Fibroblast of skin of left biceps (primary cell): ENCODE measurements around the gene GNG2.
A peak's percentile ranks its signal among the peaks of the same experiment; 100 is the strongest.

Experiments used
- DNase-seq, 2 experiments: peaks; one replicate each; pipeline ENCODE4 v3.0.0-alpha.2; 2013; ENCODE audit warnings: low read depth in 2 of 2

The GNG2 gene

GRCh38 chr14:51939755-51940301, 79.4 kb downstream of the GNG2 start:
- no peak for DNase-seq

DNA sequence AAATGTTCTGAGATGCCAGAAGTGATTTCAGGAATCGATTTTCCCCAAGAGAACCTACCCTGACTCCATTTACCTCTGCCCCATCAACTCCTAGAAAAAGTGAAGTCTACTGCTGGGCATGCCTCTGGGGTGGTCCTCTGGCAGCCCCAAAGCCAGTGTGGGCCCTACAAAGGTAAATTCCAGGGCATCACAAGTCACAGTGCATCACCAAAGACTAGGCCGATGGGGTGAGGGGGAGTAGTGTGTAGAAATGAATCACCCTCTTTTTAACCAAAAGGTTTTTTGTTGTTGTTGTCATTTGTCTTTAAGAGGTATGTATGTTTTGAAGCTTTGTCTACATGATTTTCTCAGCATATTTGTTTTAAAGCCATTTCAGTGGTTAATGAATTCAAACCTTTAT, 82.6 kb downstream of the GNG2 start:
- no peak for DNase-seq

DNA sequence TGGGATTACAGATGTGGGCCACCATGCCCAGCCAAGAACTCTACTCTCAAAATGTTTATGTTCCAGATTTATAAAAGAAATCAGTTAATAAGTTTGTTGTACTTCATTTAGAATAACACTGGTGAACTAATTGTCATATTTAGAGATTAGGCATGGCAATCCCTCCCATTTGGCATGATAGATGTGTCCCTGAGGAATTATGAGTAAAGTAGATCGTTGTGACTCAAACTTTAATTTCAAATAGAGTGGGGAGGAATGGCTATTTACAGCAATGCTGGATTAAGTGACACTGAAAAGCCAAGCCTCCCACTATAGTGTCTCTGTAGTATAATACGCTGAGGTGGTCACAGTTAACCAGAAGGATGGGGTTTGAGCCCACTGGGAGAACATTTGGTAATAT, 89.6 kb downstream of the GNG2 start:
- no peak for DNase-seq

GRCh38 chr14:51951656-51952055, 91.2 kb downstream of the GNG2 start:
- DNase-seq = no peak

- no peak for DNase-seq
Observed at GRCh38 chr14:51954031-51954430, 93.6 kb downstream of the GNG2 start.

- DNase-seq = no peak
Observed at GRCh38 chr14:51954657-51955056, 94.2 kb downstream of the GNG2 start.

- DNase-seq = no peak
Observed at GRCh38 chr14:51957950-51958349, 97.5 kb downstream of the GNG2 start.

DNA sequence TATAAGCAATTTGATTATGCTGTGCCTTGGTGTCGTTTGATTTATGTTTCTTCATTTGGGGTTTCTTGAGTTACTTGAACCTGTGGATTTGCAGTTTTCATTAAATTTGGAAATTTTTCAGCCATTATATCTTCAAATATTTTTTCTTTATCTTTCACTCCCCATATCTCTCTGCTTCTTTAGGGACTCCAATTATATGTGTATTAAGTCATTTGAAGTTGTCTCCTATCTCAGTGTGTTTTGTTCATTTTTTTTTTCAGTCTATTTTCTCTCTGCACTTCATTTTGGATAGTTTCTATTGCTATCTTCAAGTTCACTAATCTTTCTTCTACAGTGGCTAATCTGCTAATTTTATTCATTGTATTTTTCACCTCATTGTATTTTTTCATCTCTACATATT, 99.5 kb downstream of the GNG2 start:
- DNase-seq = no peak

DNA sequence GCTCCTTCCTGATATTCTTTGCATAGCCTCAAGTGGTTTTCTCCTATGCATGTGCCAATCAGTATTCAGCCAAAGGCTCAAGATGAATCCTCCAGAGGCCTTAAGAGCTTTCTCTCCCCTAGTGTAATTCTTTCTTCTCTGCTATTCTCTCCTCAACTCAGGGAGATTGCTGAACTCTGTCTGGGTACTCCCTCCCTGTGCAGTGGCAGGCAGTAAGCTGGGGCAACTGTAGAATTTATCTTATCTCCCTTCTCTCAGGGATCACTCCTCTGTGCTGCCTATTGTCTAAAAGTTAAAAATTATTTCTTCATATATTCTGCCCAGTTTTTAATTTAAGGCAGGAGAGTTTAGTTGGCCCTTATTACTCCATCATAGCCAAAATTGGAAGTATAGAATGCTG, 100.5 kb downstream of the GNG2 start:
- DNase-seq = no peak

DNA sequence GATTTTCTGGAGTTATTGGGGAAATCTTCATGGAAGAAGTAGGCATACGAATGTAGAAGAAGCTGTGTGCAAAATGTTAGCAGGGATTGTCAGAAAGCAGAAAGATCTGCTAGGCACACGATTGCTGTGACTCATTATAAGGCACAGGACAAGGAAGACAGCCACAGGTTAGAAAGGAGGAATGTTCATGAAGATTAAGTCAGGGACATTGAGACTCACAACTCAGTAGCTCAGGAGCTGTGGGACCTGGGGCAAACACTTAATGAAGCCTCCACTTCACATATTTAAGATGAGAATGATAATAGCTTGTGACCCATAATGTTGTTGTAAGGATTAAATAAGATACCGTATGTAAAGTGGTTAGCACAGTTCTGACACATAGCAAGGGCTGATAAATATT, 102.3 kb downstream of the GNG2 start:
- no peak for DNase-seq

- no peak for DNase-seq
Observed at GRCh38 chr14:51963286-51963685, 102.9 kb downstream of the GNG2 start.

GRCh38 chr14:51967521-51967920, 107.1 kb downstream of the GNG2 start:
- no peak for DNase-seq

DNA sequence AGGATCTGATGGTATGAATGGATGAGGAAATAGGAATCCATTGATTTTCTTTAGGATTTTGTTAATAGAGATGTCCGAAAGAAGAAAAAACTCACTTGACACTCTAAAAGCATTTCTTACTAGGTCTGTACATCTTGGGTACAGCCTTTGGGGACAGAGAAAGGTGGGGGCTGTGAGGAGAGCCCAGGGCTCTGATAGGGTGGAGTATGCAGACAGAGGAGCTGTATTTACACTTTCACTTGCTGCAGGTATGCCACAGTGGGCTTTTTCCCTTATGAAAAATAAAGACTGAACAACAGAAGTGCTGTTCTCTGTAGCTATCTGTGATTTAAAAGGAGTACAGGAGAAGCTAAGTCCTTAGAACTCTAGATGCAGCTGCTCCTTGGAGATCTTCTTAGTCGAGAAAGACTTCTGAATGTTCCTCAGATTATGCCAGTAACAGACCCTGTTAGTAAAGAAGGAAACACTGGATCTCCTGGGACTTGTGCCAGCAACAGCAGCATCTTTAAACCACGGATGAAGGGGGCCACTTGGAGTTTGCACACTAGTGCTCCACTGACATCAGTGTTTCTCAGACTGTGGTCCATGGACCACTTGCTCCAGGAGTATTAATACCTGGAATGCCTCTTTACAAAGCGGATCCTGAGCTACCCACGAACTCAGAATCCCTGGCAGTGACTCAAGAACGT, 109.6 kb downstream of the GNG2 start:
- DNase-seq = no peak

DNA sequence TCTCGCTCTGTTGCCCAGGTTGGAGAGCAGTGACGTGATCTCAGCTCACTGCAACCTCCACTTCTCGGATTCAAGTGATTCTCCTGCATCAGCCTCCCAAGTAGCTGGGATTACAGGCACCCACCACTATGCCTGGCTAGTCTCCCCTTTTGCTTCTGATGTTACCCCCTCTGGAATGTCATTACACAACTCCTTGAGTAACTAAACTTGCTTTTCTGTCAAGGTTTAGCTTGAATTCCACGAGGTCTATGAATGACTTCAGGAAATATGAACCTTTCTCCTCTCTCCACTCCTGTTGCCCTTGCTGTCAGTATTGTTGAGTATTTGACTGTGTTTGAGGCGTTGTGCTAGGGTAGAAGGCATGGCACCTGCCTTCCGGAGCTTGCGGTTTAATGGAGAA, 112.2 kb downstream of the GNG2 start:
- DNase-seq = no peak

DNA sequence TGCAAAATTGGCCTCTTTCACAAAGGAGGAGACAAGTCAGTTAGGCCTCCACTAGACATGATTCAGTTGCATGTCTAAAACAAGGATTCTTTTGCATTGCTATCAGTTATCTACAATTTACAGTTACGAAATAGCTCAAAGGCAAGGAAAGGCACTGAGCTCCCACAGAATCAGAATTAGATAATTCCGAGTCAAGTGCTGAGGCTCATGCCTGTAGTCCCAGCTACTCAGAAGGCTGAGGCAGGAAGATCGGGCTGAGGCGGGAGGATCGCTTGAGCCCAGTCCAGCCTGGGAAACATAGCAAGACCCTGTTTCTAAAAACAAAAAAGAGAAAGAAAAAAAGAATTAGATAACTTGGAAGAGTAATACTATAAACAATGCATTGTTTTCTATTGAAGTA, 116.7 kb downstream of the GNG2 start:
- DNase-seq = no peak

DNA sequence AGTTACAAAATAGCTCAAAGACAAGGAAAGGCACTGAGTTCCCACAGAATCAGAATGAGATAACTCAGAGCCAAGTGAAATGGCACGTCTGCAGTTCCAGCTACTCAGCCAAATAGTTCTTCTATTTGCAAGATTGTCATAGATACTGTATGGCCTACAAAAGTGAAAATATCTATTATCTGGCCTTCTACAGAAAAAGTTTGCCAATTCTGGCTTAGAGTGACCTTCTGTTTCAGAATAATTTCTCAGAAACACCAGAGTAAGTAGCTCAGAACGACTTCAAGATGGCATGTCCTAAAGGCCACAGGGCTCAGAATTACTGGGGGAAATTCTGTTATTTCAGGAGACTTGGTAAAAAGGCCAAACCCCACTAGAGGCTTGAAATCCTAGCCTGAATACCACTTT, 118.3 kb downstream of the GNG2 start:
- DNase-seq = no peak

DNA sequence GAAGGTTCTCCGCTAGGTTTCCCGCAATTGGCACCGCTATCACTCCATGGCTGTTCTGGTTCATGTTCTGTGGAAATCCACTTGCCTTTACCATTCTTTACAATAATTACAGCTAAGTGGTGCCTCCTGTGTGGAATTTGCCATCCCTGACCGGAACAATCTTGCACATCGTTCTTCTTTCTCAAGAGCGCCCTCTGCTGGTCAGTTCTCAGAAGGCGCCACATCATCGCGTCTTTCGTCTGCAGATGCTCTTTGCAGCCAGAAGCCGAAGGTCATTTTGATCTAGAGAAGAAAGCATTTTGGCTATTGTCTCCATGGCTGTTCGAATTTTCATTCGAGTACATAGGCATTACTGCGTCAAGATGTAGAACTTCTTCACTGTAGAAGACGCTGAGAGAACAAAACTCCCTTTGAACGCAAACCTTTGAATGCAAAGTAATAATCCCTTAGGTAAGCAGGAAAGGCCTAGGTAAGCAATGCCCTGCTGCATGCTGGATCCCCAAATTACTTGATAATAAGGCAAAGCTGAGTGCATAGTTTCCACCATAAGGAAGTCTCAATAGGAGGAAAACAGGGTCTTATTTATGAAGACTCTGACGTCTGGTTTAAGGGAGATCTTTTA, 118.8 kb downstream of the GNG2 start:
- peak; percentile 34 to 35 for DNase-seq

DNA sequence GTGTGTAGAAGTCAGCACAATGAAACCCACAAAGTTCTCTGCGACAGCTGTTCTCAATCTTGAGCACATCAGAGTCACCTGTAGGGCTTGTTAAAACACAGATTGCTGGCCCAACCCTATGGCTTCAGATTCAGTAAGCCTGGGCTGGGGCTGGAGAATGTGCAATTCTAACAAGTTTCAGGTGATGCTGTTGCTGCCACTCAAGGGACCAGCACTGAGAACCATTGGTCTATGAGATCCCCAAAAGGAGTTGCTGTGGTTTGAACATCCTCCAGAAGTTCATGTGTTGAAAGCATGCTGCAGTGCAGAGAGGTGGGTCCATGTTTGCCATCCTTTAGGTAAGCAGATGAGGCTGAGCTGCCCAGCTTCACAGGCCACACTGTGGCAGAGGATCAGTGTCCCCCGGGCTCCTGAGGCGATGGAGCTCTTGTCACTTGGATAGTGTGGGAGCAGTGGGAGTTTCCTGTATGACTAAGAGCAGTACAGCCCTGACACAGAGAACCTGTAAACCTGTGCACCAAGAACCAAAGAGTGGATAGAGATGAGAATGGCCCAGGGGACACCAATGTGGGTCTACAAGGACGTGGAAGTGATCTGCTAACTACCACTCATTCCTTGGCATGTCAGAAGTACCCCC, 120.9 kb downstream of the GNG2 start:
- no peak for DNase-seq

DNA sequence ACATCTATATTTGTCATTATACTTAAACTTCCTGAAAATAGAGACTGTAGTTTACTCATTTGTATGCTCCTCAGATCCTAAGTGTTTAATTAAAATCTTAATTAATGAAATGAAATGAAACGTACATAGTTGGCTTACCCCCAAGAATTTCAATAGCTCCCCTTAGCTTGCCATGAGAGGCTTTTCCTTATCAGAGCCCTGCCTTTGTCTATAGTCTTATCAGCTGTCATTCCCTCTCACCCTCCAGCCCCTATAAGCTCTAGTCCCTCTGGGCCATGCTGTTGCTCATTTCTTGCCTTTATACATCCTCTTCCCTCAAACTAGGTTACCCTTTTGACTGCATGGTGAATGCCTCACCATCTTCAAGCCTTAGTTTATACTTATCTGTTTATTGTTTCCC, 127.8 kb downstream of the GNG2 start:
- no peak for DNase-seq

DNA sequence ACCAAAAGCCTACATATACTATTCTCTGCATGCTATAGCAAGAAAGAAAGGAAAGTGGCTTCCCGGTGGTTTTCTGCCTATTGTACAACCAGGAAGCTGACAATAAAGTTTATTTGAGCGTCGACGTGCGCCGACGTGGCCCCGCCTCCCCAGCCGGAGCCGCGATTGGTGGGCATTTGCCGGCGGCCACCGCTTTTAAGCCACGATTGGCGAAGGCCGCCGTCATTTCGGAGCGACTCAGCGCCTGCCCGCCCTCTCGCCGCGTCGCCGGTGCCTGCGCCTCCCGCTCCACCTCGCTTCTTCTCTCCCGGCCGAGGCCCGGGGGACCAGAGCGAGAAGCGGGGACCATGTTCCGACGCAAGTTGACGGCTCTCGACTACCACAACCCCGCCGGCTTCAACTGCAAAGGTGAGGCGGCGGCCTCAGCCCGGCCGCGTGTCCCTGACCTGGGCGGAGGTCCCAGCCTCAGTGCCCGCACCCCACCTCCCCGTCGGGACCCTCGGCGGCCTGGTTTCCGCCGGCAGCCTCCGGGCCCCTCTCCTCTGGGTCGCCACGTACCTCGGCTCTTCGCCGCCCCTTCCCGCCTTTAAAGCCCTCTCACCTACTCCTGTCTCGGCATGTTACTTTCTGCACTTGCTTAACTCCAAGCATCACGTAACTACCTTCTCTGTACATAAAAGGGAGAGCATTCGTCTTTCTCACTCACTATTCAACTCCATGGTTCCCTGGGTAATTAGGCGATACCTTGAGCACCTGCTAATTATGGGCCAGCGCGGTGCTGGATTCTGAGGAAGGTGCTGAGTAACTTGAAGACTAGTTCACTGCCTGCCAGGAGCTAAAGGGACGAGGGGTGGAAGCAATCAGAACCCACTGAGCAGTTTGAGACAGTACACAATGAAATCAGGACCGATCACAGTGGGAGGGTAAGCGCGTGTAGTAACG, 129.2 kb downstream of the GNG2 start, which contains the start of gene RTRAF:
TSS of gene RTRAF (plus strand) at position 254 of the 942 bp plus-strand sequence. CDS start at position 348, 94 bp downstream.
- peak; percentile 78 to 80 for DNase-seq

GRCh38 chr14:51990488-51990887, 130.1 kb downstream of the GNG2 start:
- no peak for DNase-seq
